HG03354 (cell line): ENCODE measurements around the gene DLEC1.
A peak's percentile ranks its signal among the peaks of the same experiment; 100 is the strongest.
"Not testable (repeated sequence)": the region's sequence is repeated elsewhere in the genome, so short reads cannot be mapped to it uniquely, and the experiment has no call there.

ENCODE experiments used
- ATAC-seq: cut with Tn5 transposase; IDR thresholded peaks from one replicate; pipeline ENCODE4 v1.9.1; 2021; ENCODE audit warnings: mild to moderate bottlenecking; ENCODE audit not compliant: unreplicated experiment, poor library complexity, severe bottlenecking

Gene DLEC1

GRCh38 chr3:38141952-38142273 is 102.9 kb downstream of the DLEC1 start:
- ATAC-seq: no peak

- ATAC-seq: no peak
Measured at GRCh38 chr3:38142959-38143358, 104.0 kb downstream of the DLEC1 start.

GRCh38 chr3:38143511-38143910 is 104.5 kb downstream of the DLEC1 start:
- ATAC-seq: no peak

GRCh38 chr3:38146504-38146903 is 107.5 kb downstream of the DLEC1 start:
- ATAC-seq: no peak

- no peak for ATAC-seq
Measured at GRCh38 chr3:38147421-38147820, 108.4 kb downstream of the DLEC1 start.

GRCh38 chr3:38148311-38148882 is 109.4 kb downstream of the DLEC1 start:
- ATAC-seq: no peak

- ATAC-seq: peak; percentile 50
Measured at GRCh38 chr3:38149708-38150107, 110.7 kb downstream of the DLEC1 start.

- ATAC-seq: no peak
Measured at GRCh38 chr3:38150780-38151528, 111.9 kb downstream of the DLEC1 start.

GRCh38 chr3:38151667-38152265 is 112.8 kb downstream of the DLEC1 start:
- ATAC-seq: no peak

- no peak for ATAC-seq
Measured at GRCh38 chr3:38152609-38153008, 113.6 kb downstream of the DLEC1 start.

- ATAC-seq: no peak
Measured at GRCh38 chr3:38153221-38153620, 114.2 kb downstream of the DLEC1 start.

GRCh38 chr3:38154033-38154494 is 115.1 kb downstream of the DLEC1 start:
- no peak for ATAC-seq

- ATAC-seq: no peak
Measured at GRCh38 chr3:38154625-38155255, 115.7 kb downstream of the DLEC1 start.

- ATAC-seq: no peak
Measured at GRCh38 chr3:38155825-38156224, 116.8 kb downstream of the DLEC1 start.

GRCh38 chr3:38157117-38157516 is 118.1 kb downstream of the DLEC1 start:
- ATAC-seq: no peak

- no peak for ATAC-seq
Measured at GRCh38 chr3:38157595-38157994, 118.6 kb downstream of the DLEC1 start.

GRCh38 chr3:38158472-38158871 is 119.5 kb downstream of the DLEC1 start:
- ATAC-seq: no peak

GRCh38 chr3:38160704-38161103 is 121.7 kb downstream of the DLEC1 start:
- ATAC-seq: not testable (repeated sequence)

- no peak for ATAC-seq
Measured at GRCh38 chr3:38163117-38163840, 124.3 kb downstream of the DLEC1 start.
